ENCODE results near the gene ZFAND6. TPM values are rescaled to one million over a fixed set of nuclear protein-coding genes. Genes with fewer than 3 reads are reported as not detected.
"Not testable (repeated sequence)": the region's sequence is repeated elsewhere in the genome, so short reads cannot be mapped to it uniquely, and the experiment has no call there.

ZFAND6 gene
- total RNA-seq, 1 experiment from 2014 or later: 177 TPM

- no peak for DNase-seq (ENCODE audit: low read depth)
These were observed 91.7 kb downstream of the ZFAND6 start for GRCh38 chr15:80151148-80151547.

DNA sequence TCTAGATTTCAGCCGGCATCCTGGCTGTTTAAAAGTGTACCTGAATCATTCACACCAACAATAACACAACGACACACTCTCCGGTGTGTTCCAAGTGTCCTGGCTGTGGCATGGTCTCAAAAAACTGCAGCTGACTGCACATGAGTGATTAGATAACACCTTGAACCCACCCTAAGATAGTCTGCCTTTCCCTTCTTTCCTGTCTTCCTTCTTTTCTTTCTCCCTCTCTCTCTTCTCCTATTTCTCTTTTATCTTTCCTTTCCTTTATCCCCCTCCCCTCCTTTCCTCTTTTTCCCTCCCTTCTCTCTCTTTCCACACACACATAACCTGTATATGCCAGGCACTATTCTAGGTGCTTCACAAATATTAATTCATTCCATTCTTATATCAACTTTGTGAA is 92.1 kb downstream of the ZFAND6 start:
- DNase-seq (ENCODE audit: low read depth): no peak

GRCh38 chr15:80152180-80152895 is 92.9 kb downstream of the ZFAND6 start:
- DNase-seq (ENCODE audit: low read depth): peak; percentile 92

GRCh38 chr15:80152896-80153876 is 93.7 kb downstream of the ZFAND6 start, which contains the start of gene FAH:
FAH (plus strand) TSS chr15:80152999; CDS start chr15:80153055, 56 bp downstream.
- peak; percentile 67 for DNase-seq (ENCODE audit: low read depth)

GRCh38 chr15:80153900-80154299 is 94.4 kb downstream of the ZFAND6 start:
- DNase-seq (ENCODE audit: low read depth): no peak

- DNase-seq (ENCODE audit: low read depth): no peak
These were observed 94.9 kb downstream of the ZFAND6 start for GRCh38 chr15:80154336-80154735.

DNA sequence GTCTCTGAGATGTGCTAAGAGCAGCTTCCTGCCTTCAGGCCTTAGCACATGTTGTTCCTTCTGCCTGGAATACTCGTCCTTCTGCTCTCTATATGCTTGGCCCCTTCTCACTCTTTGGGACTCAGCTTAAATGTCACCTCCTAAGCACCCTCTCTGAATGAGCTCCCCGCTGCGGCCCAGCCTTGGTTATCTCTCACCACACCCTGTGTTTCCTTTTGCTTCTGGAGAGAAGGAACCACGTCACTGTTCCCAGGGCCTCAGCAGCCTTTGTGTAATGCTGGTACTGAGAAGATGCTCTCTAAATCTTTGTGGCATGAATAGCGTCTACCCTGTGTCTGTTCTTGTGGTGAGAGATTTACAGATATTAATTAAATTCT is 95.5 kb downstream of the ZFAND6 start:
- DNase-seq (ENCODE audit: low read depth): no peak

DNA sequence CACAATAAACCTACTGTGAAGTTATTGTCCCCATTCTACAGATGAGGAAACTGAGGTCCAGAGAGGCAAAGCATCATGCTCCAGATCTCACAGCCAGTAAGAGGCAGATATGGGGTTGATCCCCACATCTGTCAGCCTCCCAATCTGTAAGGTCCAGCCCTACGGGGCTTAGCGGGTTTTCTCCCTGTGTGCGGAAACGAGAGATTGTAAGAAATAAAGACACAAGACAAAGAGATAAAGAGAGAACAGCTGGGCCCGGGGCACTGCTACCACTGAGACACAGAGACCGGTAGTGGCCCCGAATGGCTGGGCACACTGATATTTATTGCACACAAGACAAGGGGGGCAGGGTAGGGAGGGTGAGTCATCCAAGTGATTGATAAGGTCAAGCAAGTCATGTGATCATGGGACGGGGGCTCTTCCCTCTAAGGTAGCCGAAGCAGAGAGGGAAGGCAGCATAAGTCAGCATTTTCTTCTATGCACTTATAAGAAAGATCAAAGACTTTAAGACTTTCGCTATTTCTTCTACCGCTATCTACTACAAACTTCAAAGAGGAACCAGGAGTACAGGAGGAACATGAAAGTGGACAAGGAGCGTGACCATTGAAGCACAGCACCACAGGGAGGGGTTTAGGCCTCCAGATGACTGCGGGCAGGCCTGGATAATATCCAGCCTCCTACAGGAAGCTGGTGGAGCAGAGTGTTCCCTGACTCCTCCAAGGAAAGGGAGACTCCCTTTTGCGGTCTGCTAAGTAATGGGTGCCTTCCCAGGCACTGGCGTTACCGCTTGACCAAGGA is 96.1 kb downstream of the ZFAND6 start:
- DNase-seq (ENCODE audit: low read depth): not testable (repeated sequence)

- no peak for DNase-seq (ENCODE audit: low read depth)
These were observed 96.8 kb downstream of the ZFAND6 start for GRCh38 chr15:80156176-80156720.

DNA sequence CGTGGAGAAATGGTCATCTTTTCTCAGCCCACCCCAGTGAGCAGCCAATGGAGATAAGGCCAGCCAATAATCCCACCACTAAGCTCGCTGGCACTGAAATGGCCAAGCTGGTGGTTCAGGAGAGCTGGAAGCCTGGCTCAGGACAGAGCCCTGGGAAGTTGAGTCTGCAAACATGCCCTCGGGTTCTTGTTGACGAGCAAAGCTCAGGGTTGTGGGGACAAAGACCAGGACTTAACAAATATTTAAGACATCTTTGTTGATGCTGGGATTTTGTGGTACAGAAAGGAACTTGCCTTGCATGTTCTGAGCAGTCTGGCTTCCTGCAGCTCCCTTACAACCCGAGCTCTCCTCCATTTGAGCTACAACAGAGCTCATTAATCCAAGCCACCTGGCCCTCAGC is 97.7 kb downstream of the ZFAND6 start:
- DNase-seq (ENCODE audit: low read depth): no peak

DNA sequence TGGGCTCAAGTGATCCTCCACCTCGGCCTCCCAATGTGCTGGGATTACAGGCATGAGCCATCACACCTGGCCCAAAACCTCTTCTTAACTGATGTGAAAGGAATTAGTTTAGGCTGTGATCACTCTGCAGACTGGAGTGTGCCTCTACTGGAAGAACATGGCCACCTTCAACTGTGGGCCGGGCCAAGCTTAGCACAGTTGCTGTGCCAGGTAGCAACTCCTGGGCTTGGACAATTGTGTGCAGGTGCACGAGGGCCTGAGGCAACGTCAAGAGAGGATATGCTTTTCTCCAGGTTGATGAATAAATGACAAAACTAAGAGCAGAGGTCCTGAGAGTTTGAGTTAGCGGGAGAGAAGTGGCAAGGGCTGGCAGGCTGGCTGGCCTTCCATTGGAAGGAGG is 99.8 kb downstream of the ZFAND6 start:
- no peak for DNase-seq (ENCODE audit: low read depth)

- DNase-seq (ENCODE audit: low read depth): peak; percentile 91
These were observed 100.5 kb downstream of the ZFAND6 start for GRCh38 chr15:80159811-80160569.

DNA sequence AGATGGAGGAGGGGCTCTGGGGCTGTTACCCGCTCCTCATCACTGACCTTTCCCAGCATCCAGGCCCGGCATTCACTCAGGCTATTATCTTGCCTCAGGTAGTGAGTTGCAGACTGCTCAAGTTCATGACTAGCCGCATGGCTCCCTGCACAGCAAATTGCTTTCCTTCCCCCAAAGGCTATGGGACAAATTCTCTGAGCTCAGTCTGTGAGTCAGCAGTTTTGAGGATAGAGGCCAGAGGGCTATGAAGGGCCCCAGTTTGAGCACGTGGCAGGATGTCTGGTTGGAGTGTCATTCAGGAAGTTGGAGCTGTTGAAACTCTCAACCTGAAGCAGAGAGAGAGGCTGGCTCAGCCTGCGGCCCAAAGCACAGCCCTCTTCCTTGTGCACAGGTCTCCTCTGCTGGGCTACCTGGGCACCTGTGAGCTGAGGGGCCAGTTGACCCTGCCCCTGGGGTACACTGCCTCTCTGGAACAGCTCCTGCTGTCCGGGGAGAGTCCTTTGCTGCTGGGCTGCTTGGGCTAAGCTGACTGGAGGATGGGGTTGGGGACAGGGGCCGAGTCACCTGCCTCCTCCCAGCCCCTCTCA is 101.2 kb downstream of the ZFAND6 start:
- DNase-seq (ENCODE audit: low read depth): peak; percentile 97

- no peak for DNase-seq (ENCODE audit: low read depth)
These were observed 102.1 kb downstream of the ZFAND6 start for GRCh38 chr15:80161468-80162016.

- DNase-seq (ENCODE audit: low read depth): no peak
These were observed 102.6 kb downstream of the ZFAND6 start for GRCh38 chr15:80162059-80162554.

DNA sequence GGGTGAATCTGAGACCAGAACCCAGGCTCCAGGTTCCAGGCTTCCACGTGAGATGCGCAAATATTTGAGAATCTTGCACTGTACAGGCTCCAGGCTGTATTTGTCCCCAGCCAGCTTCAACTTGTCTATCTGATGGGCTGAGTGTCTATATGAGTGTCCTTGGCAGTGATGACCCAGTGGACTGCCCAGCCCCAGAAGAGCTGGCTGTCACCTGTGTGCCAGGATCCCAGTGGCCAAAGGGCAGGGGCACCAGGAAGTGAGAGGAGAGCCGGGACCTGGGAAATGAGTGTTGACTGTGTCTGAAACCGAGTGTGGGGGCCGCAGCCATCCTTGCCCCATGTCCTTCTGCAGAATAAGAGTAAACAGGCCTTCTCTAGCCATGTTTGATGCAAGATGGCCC is 103.7 kb downstream of the ZFAND6 start:
- no peak for DNase-seq (ENCODE audit: low read depth)

- no peak for DNase-seq (ENCODE audit: low read depth)
These were observed 104.4 kb downstream of the ZFAND6 start for GRCh38 chr15:80163897-80164296.

DNA sequence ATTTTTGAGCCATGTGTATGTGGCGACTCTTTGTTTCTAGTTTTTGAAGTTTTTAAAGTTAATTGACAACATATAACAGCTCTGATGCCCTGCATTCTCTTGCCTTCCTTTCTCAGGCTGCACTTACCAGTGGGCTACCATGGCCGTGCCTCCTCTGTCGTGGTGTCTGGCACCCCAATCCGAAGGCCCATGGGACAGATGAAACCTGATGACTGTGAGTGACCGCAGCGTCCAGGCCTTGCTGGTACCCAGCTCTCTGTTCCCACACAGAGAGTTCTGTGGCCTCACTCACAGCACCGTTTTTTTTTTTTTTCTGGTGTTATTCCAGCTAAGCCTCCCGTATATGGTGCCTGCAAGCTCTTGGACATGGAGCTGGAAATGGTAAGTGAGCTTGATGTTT is 108.5 kb downstream of the ZFAND6 start:
- no peak for DNase-seq (ENCODE audit: low read depth)

DNA sequence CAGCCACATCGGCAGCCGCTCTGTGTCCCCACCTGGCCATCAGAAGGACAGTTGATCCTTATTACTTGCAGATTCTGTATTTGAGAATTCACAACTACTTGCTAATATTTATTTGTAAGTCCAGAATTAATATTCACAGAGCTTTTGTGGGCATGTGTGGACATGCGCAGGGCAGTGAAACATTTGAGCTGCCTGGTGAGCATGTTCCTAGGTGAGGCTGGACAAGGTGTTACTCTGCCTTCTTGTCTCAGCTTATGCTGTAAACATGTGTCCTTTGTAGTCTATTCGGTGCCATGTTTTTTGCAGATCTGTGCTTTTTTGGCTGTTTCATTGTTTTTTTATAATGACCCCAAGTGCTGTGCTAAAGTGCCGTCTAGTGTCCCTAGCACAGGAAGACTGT is 108.9 kb downstream of the ZFAND6 start:
- no peak for DNase-seq (ENCODE audit: low read depth)

DNA sequence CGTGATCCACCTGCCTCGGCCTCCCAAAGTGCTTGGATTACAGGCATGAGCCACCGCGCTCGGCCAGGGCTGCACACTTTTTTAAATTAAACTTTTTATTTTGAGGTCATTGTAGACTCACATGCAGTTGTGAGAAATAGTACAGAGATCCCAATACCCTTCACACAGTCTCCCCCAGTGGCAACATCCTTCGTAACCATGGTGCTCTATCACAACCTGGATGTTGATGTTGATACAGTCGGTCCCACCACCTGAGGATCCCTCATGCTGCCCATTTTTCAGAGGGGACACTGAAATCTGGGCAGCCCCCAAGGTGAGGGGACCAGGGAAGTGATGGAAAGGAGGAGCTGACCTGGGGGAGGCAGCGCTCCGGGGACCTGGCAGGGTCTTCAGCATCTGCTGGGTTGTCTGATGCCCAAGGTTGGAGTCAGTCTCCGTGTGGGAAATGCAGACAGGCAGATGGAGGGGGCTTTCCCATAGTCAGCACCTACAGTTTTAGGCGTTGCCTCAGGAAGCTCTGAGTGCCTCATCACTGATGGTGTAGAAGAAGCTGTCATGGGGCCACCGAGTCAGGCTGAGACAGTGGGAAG is 110.4 kb downstream of the ZFAND6 start:
- DNase-seq (ENCODE audit: low read depth): no peak
